Lung (tissue), 12 donors: ENCODE results near the gene FNDC8. TPM values are rescaled to one million over a fixed set of nuclear protein-coding genes. Genes with fewer than 3 reads are reported as not detected.

Experiments used
- ATAC-seq: fragments of 200-7000 bp; cut with Tn5 transposase; one replicate; pipeline ENCODE4 v1.9.1; 2020; ENCODE audit warnings: moderate number of reproducible peaks; ENCODE audit not compliant: insufficient read depth, low FRiP score
- DNase-seq, 3 donors: peaks; one replicate each; pipeline ENCODE4 v3.0.0-alpha.2; 2013 to 2017
- H3K27ac ChIP-seq, 2 donors: one replicate each; pipeline ENCODE4 v1.5.1; 2013; ENCODE audit warnings: mild to moderate bottlenecking in 2 of 2, moderate library complexity in 2 of 2, control low read depth in 1 of 2, inconsistent platforms in 1 of 2, low read depth in 1 of 2, low read length in 1 of 2
- H3K27me3 ChIP-seq, 3 donors: one replicate each; pipeline ENCODE4 v1.5.1; 2013; ENCODE audit warnings: low read length in 2 of 3; ENCODE audit not compliant: control insufficient read depth in 3 of 3, insufficient read depth in 3 of 3
- H3K36me3 ChIP-seq, 4 donors: one replicate each; pipeline ENCODE4 v1.5.1; 2013; ENCODE audit warnings: low read length in 4 of 4, mild to moderate bottlenecking in 1 of 4, moderate library complexity in 1 of 4; ENCODE audit not compliant: control insufficient read depth in 4 of 4, insufficient read depth in 4 of 4
- H3K4me1 ChIP-seq, 5 donors: one replicate each; pipeline ENCODE4 v1.5.1; 2013; ENCODE audit warnings: low read length in 5 of 5, mild to moderate bottlenecking in 2 of 5, moderate library complexity in 1 of 5; ENCODE audit not compliant: control insufficient read depth in 5 of 5, insufficient read depth in 5 of 5
- H3K4me3 ChIP-seq: one replicate; pipeline ENCODE4 v1.5.1; 2013; ENCODE audit warnings: mild to moderate bottlenecking, control low read depth, moderate library complexity
- H3K9ac ChIP-seq, 2 donors: one replicate each; pipeline ENCODE4 v1.5.1; 2013; ENCODE audit warnings: low read length in 2 of 2, control low read depth in 1 of 2; ENCODE audit not compliant: insufficient read depth in 1 of 2
- H3K9me3 ChIP-seq, 4 donors: one replicate each; pipeline ENCODE4 v1.5.1; 2013; ENCODE audit warnings: low read length in 3 of 4, mild to moderate bottlenecking in 1 of 4, moderate library complexity in 1 of 4; ENCODE audit not compliant: control insufficient read depth in 4 of 4, insufficient read depth in 3 of 4
- WGBS, 2 donors: extraction: QIAGEN DNeasy Blood & Tissue Kit; methylation state at CpG; one replicate each; pipeline ENCODE4 v1.1.7; 2013; 5-methylcytosine and 5-hydroxymethylcytosine counted together
- polyA plus RNA-seq, 2 donors: library from polyadenylated mRNA; stranded (reverse); fragments of 200-250 nt; gene quantifications; one replicate each; pipeline ENCODE4 v1.2.1, GENCODE V29; 2013
- total RNA-seq, 2 donors: library from RNA; depleted of rRNA in 1 of 2; stranded (reverse); fragments of >200 nt in 1 of 2; gene quantifications; one replicate each; pipeline ENCODE4 v1.2.1, GENCODE V29; 2014 to 2021
- TF ChIP-seq, protein P1 (sequence below): IDR thresholded peaks from 2 replicates; pipeline ENCODE4 v1.5.1; 2012; ENCODE audit warnings: mild to moderate bottlenecking; ENCODE audit errors: control extremely low read depth, extremely low read depth
- donor health status: control.
- donor health status: control.
- donor health status: Bipolar disorder and iron deficiency.
- donor health status: healthy.
- donor health status: DM: yes; HTN: yes; CAD: no.

Gene FNDC8
- total and polyA plus RNA-seq, 4 donors = not detected

DNA sequence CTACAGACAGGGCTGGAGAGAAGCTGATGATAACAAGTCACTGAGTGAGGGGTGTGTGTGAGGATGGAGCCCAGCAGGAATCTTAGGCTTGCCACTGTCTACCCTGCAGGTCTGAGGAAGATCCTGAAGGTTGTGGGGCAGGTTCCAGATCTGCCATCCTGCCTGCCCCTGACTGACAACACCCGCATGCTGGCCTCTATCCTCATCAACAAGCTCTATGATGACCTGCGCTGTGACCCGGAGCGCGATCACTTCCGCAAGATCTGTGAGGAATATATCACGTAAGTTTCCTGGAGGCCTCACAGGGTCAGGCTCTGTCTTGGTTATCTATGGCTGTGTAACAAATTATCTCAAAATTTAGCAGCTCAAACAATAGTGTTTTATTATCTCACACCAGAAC is 42.5 kb downstream of the FNDC8 start:
- peaks cover 0 to 8% (median 0%) of the 10 kb centered on the region in 5 donors for H3K4me1 ChIP-seq
- H3K36me3 ChIP-seq = no peaks in the 10 kb centered on the region
- H3K4me3 ChIP-seq = no peak overlapping the region
- DNase-seq (no peak), ATAC-seq (no peak)
- no peak overlapping the region for H3K27ac ChIP-seq
- peaks cover 0 to 4% (median 0%) of the 10 kb centered on the region in 3 donors for H3K27me3 ChIP-seq
- WGBS, 2 donors = 97% methylated on average over 7 of the region's 7 CpGs
- H3K9ac ChIP-seq = no peak overlapping the region
- no peaks in the 10 kb centered on the region for H3K9me3 ChIP-seq
- TF ChIP-seq, protein P1, sequence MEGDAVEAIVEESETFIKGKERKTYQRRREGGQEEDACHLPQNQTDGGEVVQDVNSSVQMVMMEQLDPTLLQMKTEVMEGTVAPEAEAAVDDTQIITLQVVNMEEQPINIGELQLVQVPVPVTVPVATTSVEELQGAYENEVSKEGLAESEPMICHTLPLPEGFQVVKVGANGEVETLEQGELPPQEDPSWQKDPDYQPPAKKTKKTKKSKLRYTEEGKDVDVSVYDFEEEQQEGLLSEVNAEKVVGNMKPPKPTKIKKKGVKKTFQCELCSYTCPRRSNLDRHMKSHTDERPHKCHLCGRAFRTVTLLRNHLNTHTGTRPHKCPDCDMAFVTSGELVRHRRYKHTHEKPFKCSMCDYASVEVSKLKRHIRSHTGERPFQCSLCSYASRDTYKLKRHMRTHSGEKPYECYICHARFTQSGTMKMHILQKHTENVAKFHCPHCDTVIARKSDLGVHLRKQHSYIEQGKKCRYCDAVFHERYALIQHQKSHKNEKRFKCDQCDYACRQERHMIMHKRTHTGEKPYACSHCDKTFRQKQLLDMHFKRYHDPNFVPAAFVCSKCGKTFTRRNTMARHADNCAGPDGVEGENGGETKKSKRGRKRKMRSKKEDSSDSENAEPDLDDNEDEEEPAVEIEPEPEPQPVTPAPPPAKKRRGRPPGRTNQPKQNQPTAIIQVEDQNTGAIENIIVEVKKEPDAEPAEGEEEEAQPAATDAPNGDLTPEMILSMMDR = no peak

GRCh38 chr17:35164716-35165115 is 43.3 kb downstream of the FNDC8 start:
- DNase-seq (no peak), ATAC-seq (no peak)
- TF ChIP-seq, protein P1 = no peak
- Histone ChIP-seq H3K4me1 (peaks cover 0 to 8% (median 0%) of the 10 kb centered on the region in 5 donors), H3K27ac (no peak overlapping the region), H3K4me3 (no peak overlapping the region), H3K9me3 (no peaks in the 10 kb centered on the region), H3K27me3 (peaks cover 0 to 4% (median 0%) of the 10 kb centered on the region in 3 donors), H3K9ac (no peak overlapping the region), H3K36me3 (no peaks in the 10 kb centered on the region)
- WGBS, 2 donors = 82 to 93% methylated on average over 5 of the region's 5 CpGs

DNA sequence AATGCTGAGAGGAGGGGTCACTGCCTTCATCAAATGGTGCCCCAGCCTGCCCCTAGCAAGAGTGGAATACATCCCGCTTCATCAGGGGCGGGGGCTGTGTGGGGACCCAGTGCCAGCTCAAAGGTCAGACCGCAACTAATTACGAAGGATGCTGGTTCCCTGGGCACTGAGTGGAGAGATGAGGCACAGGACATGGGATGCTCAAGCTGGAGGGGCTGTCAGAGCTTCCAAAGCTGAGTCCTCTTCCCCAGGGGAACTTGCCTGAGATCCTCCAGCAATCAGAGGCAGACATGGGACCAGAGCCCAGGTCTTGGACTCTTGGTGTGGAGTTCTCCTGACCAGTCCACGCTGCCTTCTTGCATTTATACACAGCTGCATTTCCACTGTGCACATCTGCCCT is 45.1 kb downstream of the FNDC8 start:
- ATAC-seq = no peak
- H3K27me3 ChIP-seq = no peaks in the 10 kb centered on the region
- DNase-seq = no peak
- TF ChIP-seq, protein P1 = no peak
- peaks cover 0 to 1% (median 0%) of the 10 kb centered on the region in 5 donors for H3K4me1 ChIP-seq
- H3K4me3 ChIP-seq = no peak overlapping the region
- H3K9me3 ChIP-seq = no peaks in the 10 kb centered on the region
- no peaks in the 10 kb centered on the region for H3K36me3 ChIP-seq
- 82 to 90% methylated on average over 5 of the region's 5 CpGs for WGBS, 2 donors
- H3K27ac ChIP-seq = no peak overlapping the region
- H3K9ac ChIP-seq = no peak overlapping the region

DNA sequence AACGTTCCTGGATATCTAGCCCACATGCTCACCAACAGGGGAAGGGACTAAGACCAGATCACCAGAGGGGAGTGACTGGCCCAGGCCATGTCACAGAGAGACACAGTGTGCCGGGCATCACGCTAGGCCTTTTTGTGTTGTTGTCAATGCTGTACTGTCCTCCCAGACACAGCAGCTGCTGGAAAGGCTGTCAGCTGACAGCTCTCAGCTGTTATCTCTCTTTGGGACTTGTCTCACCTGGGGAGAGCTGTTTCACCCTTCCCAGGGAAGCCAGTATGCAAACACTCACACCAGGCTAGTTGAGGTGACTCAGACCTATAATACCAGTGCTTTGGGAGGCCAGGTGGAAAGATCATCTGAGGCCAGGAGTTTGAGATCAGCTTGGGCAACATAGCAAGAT is 45.6 kb downstream of the FNDC8 start:
- 66 to 90% methylated on average over 3 of the region's 3 CpGs for WGBS, 2 donors
- DNase-seq (no peak), ATAC-seq (no peak)
- Histone ChIP-seq H3K36me3 (no peaks in the 10 kb centered on the region), H3K9me3 (no peaks in the 10 kb centered on the region), H3K4me1 (peaks cover 0 to 5% (median 0%) of the 10 kb centered on the region in 5 donors), H3K27ac (no peak overlapping the region), H3K9ac (no peak overlapping the region), H3K4me3 (no peak overlapping the region), H3K27me3 (no peaks in the 10 kb centered on the region)
- TF ChIP-seq, protein P1 = no peak
